DND-41 (cell line): ENCODE results near the gene NXPH4.

Experiments used
- CTCF ChIP-seq: IDR thresholded peaks from 2 replicates; pipeline ENCODE4 v1.5.1; 2012; ENCODE audit warnings: borderline replicate concordance, low read length, moderate library complexity, mild to moderate bottlenecking; ENCODE audit not compliant: poor library complexity, severe bottlenecking; ENCODE audit errors: extremely low read depth
- EZH2 ChIP-seq: IDR thresholded peaks from 3 replicates; pipeline ENCODE4 v1.6.1; 2012; ENCODE audit warnings: borderline replicate concordance, low read depth, mild to moderate bottlenecking, moderate library complexity, low read length, inconsistent platforms; ENCODE audit not compliant: severe bottlenecking

- TF ChIP-seq CTCF (no peak), EZH2 (no peak)
Measured at GRCh38 chr12:57192920-57193319, 23.7 kb upstream of the NXPH4 start.
